ENCODE measurements around the gene KLK1. TPM values are rescaled to one million over a fixed set of nuclear protein-coding genes. Genes with fewer than 3 reads are reported as not detected.

The KLK1 gene
- total RNA-seq, 1 experiment from 2014 or later: not detected

- no peaks in the 10 kb centered on the region for H3F3A ChIP-seq (ENCODE audit: insufficient read depth, low read depth)
- H3K9me2 ChIP-seq (ENCODE audit: insufficient read depth): no peaks in the 10 kb centered on the region
- H3K4me2 ChIP-seq: no peak overlapping the region
- peaks cover 98% of the 10 kb centered on the region for H3K27me3 ChIP-seq (ENCODE audit: insufficient read depth, low read depth)
- ChIA-PET CTCF (no interaction called here), POLR2A (ENCODE audit: unreplicated experiment) (no interaction called here)
- H3K27ac ChIP-seq: no peak overlapping the region
- no peaks in the 10 kb centered on the region for H3K79me2 ChIP-seq (ENCODE audit: low read depth)
- no peak overlapping the region for H2AFZ ChIP-seq
- no peaks in the 10 kb centered on the region for H3K4me1 ChIP-seq (replicated peaks; ENCODE audit: insufficient read depth)
- H3K36me3 ChIP-seq (ENCODE audit: low read depth): no peaks in the 10 kb centered on the region
- H3K4me3 ChIP-seq: no peak overlapping the region
- TF ChIP-seq CTCF (conservative IDR thresholded peaks at IDR 0.05) (no peak), EZH2 (IDR thresholded peaks at IDR 0.05; ENCODE audit: low read depth) (no peak)
- BruUV-seq (replicated peaks): no TSS peak
- no peaks in the 10 kb centered on the region for H4K20me1 ChIP-seq (ENCODE audit: insufficient read depth)
- H3K9me3 ChIP-seq (ENCODE audit: insufficient read depth, low read depth): no peaks in the 10 kb centered on the region
- DNase-seq: no peak
- intact Hi-C loops (cut with micrococcal nuclease; ENCODE audit: unreplicated experiment): no loop called here
Measured at GRCh38 chr19:50818859-50819472, 4.6 kb downstream of the KLK1 start.

GRCh38 chr19:50817941-50818858 lies 5.4 kb downstream of the KLK1 start:
- Histone ChIP-seq H3K9me3 (ENCODE audit: insufficient read depth, low read depth) (no peaks in the 10 kb centered on the region), H4K20me1 (ENCODE audit: insufficient read depth) (no peaks in the 10 kb centered on the region), H3K27ac (no peak overlapping the region), H3F3A (ENCODE audit: insufficient read depth, low read depth) (no peaks in the 10 kb centered on the region), H3K4me2 (no peak overlapping the region), H3K27me3 (ENCODE audit: insufficient read depth, low read depth) (peaks cover 96% of the 10 kb centered on the region), H2AFZ (no peak overlapping the region), H3K4me3 (no peak overlapping the region), H3K4me1 (replicated peaks; ENCODE audit: insufficient read depth) (no peaks in the 10 kb centered on the region), H3K36me3 (ENCODE audit: low read depth) (no peaks in the 10 kb centered on the region), H3K9me2 (ENCODE audit: insufficient read depth) (no peaks in the 10 kb centered on the region), H3K79me2 (ENCODE audit: low read depth) (no peaks in the 10 kb centered on the region)
- no TSS peak for BruUV-seq (replicated peaks)
- ChIA-PET POLR2A (ENCODE audit: unreplicated experiment) (no interaction called here), CTCF (no interaction called here)
- peak in 1 of 2 experiments; percentile 50 for DNase-seq
- intact Hi-C loops (cut with micrococcal nuclease; ENCODE audit: unreplicated experiment): no loop called here
- no peak for TF ChIP-seq CTCF (conservative IDR thresholded peaks at IDR 0.05)

- DNase-seq: no peak
- ChIA-PET CTCF (no interaction called here), POLR2A (ENCODE audit: unreplicated experiment) (no interaction called here)
- no TSS peak for BruUV-seq (replicated peaks)
- no peaks in the 10 kb centered on the region for H3K36me3 ChIP-seq (ENCODE audit: low read depth)
- intact Hi-C loops (cut with micrococcal nuclease; ENCODE audit: unreplicated experiment): no loop called here
- H2AFZ ChIP-seq: no peak overlapping the region
- no peak overlapping the region for H3K4me3 ChIP-seq
- H3K9me3 ChIP-seq (ENCODE audit: insufficient read depth, low read depth): no peaks in the 10 kb centered on the region
- no peak overlapping the region for H3K4me2 ChIP-seq
- no peak overlapping the region for H3K27ac ChIP-seq
- H3K9me2 ChIP-seq (ENCODE audit: insufficient read depth): no peaks in the 10 kb centered on the region
- no peaks in the 10 kb centered on the region for H3F3A ChIP-seq (ENCODE audit: insufficient read depth, low read depth)
- TF ChIP-seq EZH2 (IDR thresholded peaks at IDR 0.05; ENCODE audit: low read depth): no peak
- TF ChIP-seq CTCF (conservative IDR thresholded peaks at IDR 0.05): no peak
- no peaks in the 10 kb centered on the region for H4K20me1 ChIP-seq (ENCODE audit: insufficient read depth)
- H3K27me3 ChIP-seq (ENCODE audit: insufficient read depth, low read depth): peaks cover 80% of the 10 kb centered on the region
- no peaks in the 10 kb centered on the region for H3K79me2 ChIP-seq (ENCODE audit: low read depth)
- H3K4me1 ChIP-seq (replicated peaks; ENCODE audit: insufficient read depth): no peaks in the 10 kb centered on the region
Measured at GRCh38 chr19:50815439-50815838, 8.1 kb downstream of the KLK1 start.
